ENCODE data around the gene SEC31B. TPM values are rescaled to one million over a fixed set of nuclear protein-coding genes. Genes with fewer than 3 reads are reported as not detected.

The SEC31B gene
- total RNA-seq, 1 experiment from 2014 or later = 10.6 TPM

GRCh38 chr10:100510533-100511308 is 8.9 kb downstream of the SEC31B start:
- TF ChIP-seq CTCF (IDR thresholded peaks at IDR 0.05; ENCODE audit: unreplicated experiment) = no peak
- Mint-ChIP-seq H3K36me3 (ENCODE audit: insufficient read depth, unreplicated experiment) (peaks cover 5% of the 10 kb centered on the region), H3K27ac (ENCODE audit: low read depth, unreplicated experiment) (no peak overlapping the region), H3K27me3 (ENCODE audit: insufficient read depth, unreplicated experiment) (no peaks in the 10 kb centered on the region), H3K9me3 (ENCODE audit: unreplicated experiment) (no peaks in the 10 kb centered on the region), H3K4me3 (ENCODE audit: unreplicated experiment) (no peak overlapping the region), H3K4me1 (ENCODE audit: insufficient read depth, unreplicated experiment) (no peaks in the 10 kb centered on the region)
- CTCF ChIA-PET = interaction anchor here (0.6 to 4.3 kb wide), 12 partner anchors 7 to 439 kb away, joined by 3 to 35 read pairs (median 4); no protein-coding TSS in a partner anchor
- no peak for DNase-seq (ENCODE audit: unreplicated experiment)
- POLR2A ChIA-PET = interaction anchor here (1.2 kb wide), 1 partner anchor 137 kb away, joined by 3 read pairs; no protein-coding TSS in a partner anchor
- no TSS peak for BruUV-seq (replicated peaks)
- intact Hi-C loops (cut with micrococcal nuclease) = loop anchor here (10.0 kb wide), 1 partner anchor 666 kb away; no protein-coding TSS in a partner anchor

- intact Hi-C loops (cut with micrococcal nuclease) = no loop called here
- POLR2A ChIA-PET = interaction anchor here (0.8 to 1.2 kb wide), 2 partner anchors 9 to 27 kb away, joined by 3 to 4 read pairs; no protein-coding TSS in a partner anchor
- BruUV-seq (replicated peaks) = no TSS peak
Measured at GRCh38 chr10:100509241-100509840, 10.3 kb downstream of the SEC31B start.

DNA sequence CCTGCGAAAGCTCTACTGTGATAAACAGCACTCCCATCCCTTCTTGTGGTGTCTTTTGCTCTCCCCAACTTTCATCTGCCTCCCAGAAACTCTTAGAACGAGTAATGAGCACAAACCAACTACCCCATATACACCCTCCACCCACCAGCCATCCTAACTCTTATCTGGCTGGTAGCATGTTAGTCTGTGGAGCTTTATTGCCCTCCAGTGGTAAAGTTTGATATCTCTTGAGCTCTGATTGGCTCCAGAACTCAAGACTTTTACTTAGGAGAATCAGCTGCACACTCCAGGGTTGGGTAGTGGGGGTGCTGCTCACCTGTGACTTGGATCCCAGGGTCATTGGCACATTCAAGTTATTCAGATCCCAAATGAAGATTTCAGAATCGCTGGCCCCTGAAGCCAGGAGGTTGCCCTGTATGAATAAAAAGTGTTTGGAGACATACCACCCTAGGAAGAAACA is 10.9 kb downstream of the SEC31B start:
- peak; percentile 62 for TF ChIP-seq CTCF (IDR thresholded peaks at IDR 0.05; ENCODE audit: unreplicated experiment)
- Mint-ChIP-seq H3K27ac (ENCODE audit: low read depth, unreplicated experiment) (no peak overlapping the region), H3K4me1 (ENCODE audit: insufficient read depth, unreplicated experiment) (no peaks in the 10 kb centered on the region), H3K36me3 (ENCODE audit: insufficient read depth, unreplicated experiment) (peaks cover 11% of the 10 kb centered on the region), H3K27me3 (ENCODE audit: insufficient read depth, unreplicated experiment) (no peaks in the 10 kb centered on the region), H3K9me3 (ENCODE audit: unreplicated experiment) (no peaks in the 10 kb centered on the region), H3K4me3 (ENCODE audit: unreplicated experiment) (no peak overlapping the region)
- CTCF ChIA-PET = interaction anchor here (0.6 to 4.3 kb wide), 22 partner anchors 9 to 497 kb away, joined by 3 to 35 read pairs (median 4); no protein-coding TSS in a partner anchor
- no TSS peak for BruUV-seq (replicated peaks)
- POLR2A ChIA-PET = interaction anchor here (0.8 to 1.2 kb wide), 2 partner anchors 9 to 26 kb away, joined by 3 to 4 read pairs; no protein-coding TSS in a partner anchor
- intact Hi-C loops (cut with micrococcal nuclease) = loop anchor here (1.0 kb wide), 4 partner anchors 75 to 205 kb away; no protein-coding TSS in a partner anchor
- DNase-seq (ENCODE audit: unreplicated experiment) = peak; percentile 59

More at GRCh38 chr10:100509241-100509840, 10.3 kb downstream of the SEC31B start:
- H3K27me3 Mint-ChIP-seq (ENCODE audit: insufficient read depth, unreplicated experiment) = no peaks in the 10 kb centered on the region
- H3K36me3 Mint-ChIP-seq (ENCODE audit: insufficient read depth, unreplicated experiment) = peaks cover 11% of the 10 kb centered on the region
- H3K9me3 Mint-ChIP-seq (ENCODE audit: unreplicated experiment) = no peaks in the 10 kb centered on the region
- CTCF ChIA-PET = interaction anchor here (0.6 to 4.3 kb wide), 19 partner anchors 9 to 497 kb away, joined by 3 to 35 read pairs (median 4); no protein-coding TSS in a partner anchor
- no peak overlapping the region for H3K4me3 Mint-ChIP-seq (ENCODE audit: unreplicated experiment)
- TF ChIP-seq CTCF (IDR thresholded peaks at IDR 0.05; ENCODE audit: unreplicated experiment) = no peak
- H3K4me1 Mint-ChIP-seq (ENCODE audit: insufficient read depth, unreplicated experiment) = no peaks in the 10 kb centered on the region
- DNase-seq (ENCODE audit: unreplicated experiment) = no peak
- H3K27ac Mint-ChIP-seq (ENCODE audit: low read depth, unreplicated experiment) = no peak overlapping the region

DNA sequence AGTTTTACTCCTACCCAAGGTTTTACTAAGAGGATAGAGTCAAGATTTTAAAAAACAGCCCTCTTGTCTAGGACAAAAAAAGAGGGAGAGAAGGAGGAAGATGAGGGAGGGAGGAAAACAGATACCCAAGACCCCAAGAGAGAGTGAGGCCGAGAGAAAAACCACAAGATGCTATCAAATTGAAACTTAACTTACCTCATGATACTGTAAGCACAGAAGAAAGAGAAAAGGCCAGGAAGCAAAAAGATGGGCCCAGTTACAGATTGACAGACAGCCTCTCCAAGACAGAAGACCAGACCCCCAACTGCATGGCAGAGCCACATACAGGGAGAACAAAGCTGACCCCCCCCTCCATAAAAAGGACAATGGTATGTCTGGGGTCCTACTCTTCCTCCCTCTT is 11.4 kb downstream of the SEC31B start:
- BruUV-seq (replicated peaks) = no TSS peak
- H3K27me3 Mint-ChIP-seq (ENCODE audit: insufficient read depth, unreplicated experiment) = no peaks in the 10 kb centered on the region
- intact Hi-C loops (cut with micrococcal nuclease) = loop anchor here (1.0 kb wide), 4 partner anchors 75 to 205 kb away; no protein-coding TSS in a partner anchor
- POLR2A ChIA-PET = interaction anchor here (1.2 kb wide), 1 partner anchor 8 kb away, joined by 3 read pairs; no protein-coding TSS in a partner anchor
- no peak overlapping the region for H3K27ac Mint-ChIP-seq (ENCODE audit: low read depth, unreplicated experiment)
- H3K4me3 Mint-ChIP-seq (ENCODE audit: unreplicated experiment) = no peak overlapping the region
- peaks cover 11% of the 10 kb centered on the region for H3K36me3 Mint-ChIP-seq (ENCODE audit: insufficient read depth, unreplicated experiment)
- H3K4me1 Mint-ChIP-seq (ENCODE audit: insufficient read depth, unreplicated experiment) = no peaks in the 10 kb centered on the region
- TF ChIP-seq CTCF (IDR thresholded peaks at IDR 0.05; ENCODE audit: unreplicated experiment) = no peak
- no peak for DNase-seq (ENCODE audit: unreplicated experiment)
- CTCF ChIA-PET = interaction anchor here (0.7 to 4.3 kb wide), 19 partner anchors 10 to 370 kb away, joined by 3 to 35 read pairs (median 5); no protein-coding TSS in a partner anchor
- H3K9me3 Mint-ChIP-seq (ENCODE audit: unreplicated experiment) = no peaks in the 10 kb centered on the region

All from MCF 10A (cell line).